Nephron progenitor cell (in vitro differentiated cells): ENCODE measurements around the gene MED20.

Experiments used
- DNase-seq: peaks from one replicate; pipeline ENCODE4 v3.0.0; 2021
- H3K27ac Mint-ChIP-seq: 2 replicates; pipeline ENCODE4 v1.8.0; 2021; ENCODE audit warnings: mild to moderate bottlenecking, moderate library complexity, mixed read lengths
- H3K27me3 Mint-ChIP-seq: 2 replicates; pipeline ENCODE4 v1.8.0; 2021; ENCODE audit warnings: mild to moderate bottlenecking, low read depth, mixed read lengths; ENCODE audit not compliant: poor library complexity
- H3K36me3 Mint-ChIP-seq: 2 replicates; pipeline ENCODE4 v1.8.0; 2021; ENCODE audit warnings: low read depth, mixed read lengths
- H3K4me1 Mint-ChIP-seq: 2 replicates; pipeline ENCODE4 v1.8.0; 2021; ENCODE audit warnings: mixed read lengths
- H3K4me3 Mint-ChIP-seq: 2 replicates; pipeline ENCODE4 v1.8.0; 2021; ENCODE audit warnings: mild to moderate bottlenecking, moderate library complexity, mixed read lengths
- H3K9me3 Mint-ChIP-seq: 2 replicates; pipeline ENCODE4 v1.8.0; 2021; ENCODE audit warnings: mild to moderate bottlenecking, moderate library complexity, mixed read lengths
- CTCF ChIP-seq: fragments of 200-600 bp; sonication (generic); IDR thresholded peaks from 2 replicates; pipeline ENCODE4 v1.5.0; 2021; ENCODE audit warnings: antibody characterized with exemption

The MED20 gene

GRCh38 chr6:41892921-41893564 lies 27.9 kb downstream of the MED20 start:
- Mint-ChIP-seq H3K4me1 (peaks cover 25% of the 10 kb centered on the region), H3K4me3 (no peak overlapping the region), H3K27me3 (no peaks in the 10 kb centered on the region), H3K9me3 (no peaks in the 10 kb centered on the region), H3K36me3 (peaks cover 7% of the 10 kb centered on the region), H3K27ac (no peak overlapping the region)
- no peak for DNase-seq
- TF ChIP-seq CTCF = no peak

GRCh38 chr6:41887331-41887751 lies 33.6 kb downstream of the MED20 start:
- no peak for TF ChIP-seq CTCF
- Mint-ChIP-seq H3K4me1 (peaks cover 17% of the 10 kb centered on the region), H3K9me3 (no peaks in the 10 kb centered on the region), H3K36me3 (peaks cover 21% of the 10 kb centered on the region), H3K27me3 (no peaks in the 10 kb centered on the region), H3K4me3 (no peak overlapping the region), H3K27ac (no peak overlapping the region)
- no peak for DNase-seq

- no peak for DNase-seq
- H3K27me3 Mint-ChIP-seq = no peaks in the 10 kb centered on the region
- H3K27ac Mint-ChIP-seq = no peak overlapping the region
- no peak for TF ChIP-seq CTCF
- no peaks in the 10 kb centered on the region for H3K9me3 Mint-ChIP-seq
- H3K4me1 Mint-ChIP-seq = peaks cover 8% of the 10 kb centered on the region
- peaks cover 21% of the 10 kb centered on the region for H3K36me3 Mint-ChIP-seq
- H3K4me3 Mint-ChIP-seq = no peak overlapping the region
These were observed 35.0 kb downstream of the MED20 start for GRCh38 chr6:41885930-41886329.

- H3K27ac Mint-ChIP-seq = no peak overlapping the region
- no peaks in the 10 kb centered on the region for H3K9me3 Mint-ChIP-seq
- H3K4me1 Mint-ChIP-seq = peaks cover 8% of the 10 kb centered on the region
- peaks cover 28% of the 10 kb centered on the region for H3K36me3 Mint-ChIP-seq
- no peak for DNase-seq
- H3K27me3 Mint-ChIP-seq = no peaks in the 10 kb centered on the region
- no peak for TF ChIP-seq CTCF
- no peak overlapping the region for H3K4me3 Mint-ChIP-seq
These were observed 36.0 kb downstream of the MED20 start for GRCh38 chr6:41884957-41885356.

GRCh38 chr6:41881506-41881905 lies 39.4 kb downstream of the MED20 start:
- H3K4me3 Mint-ChIP-seq = no peak overlapping the region
- H3K27me3 Mint-ChIP-seq = no peaks in the 10 kb centered on the region

More at GRCh38 chr6:41881506-41881905, 39.4 kb downstream of the MED20 start:
- no peaks in the 10 kb centered on the region for H3K9me3 Mint-ChIP-seq
- peaks cover 23% of the 10 kb centered on the region for H3K36me3 Mint-ChIP-seq
- TF ChIP-seq CTCF = no peak
- no peak overlapping the region for H3K27ac Mint-ChIP-seq
- DNase-seq = no peak
- H3K4me1 Mint-ChIP-seq = no peaks in the 10 kb centered on the region
